G401.6 (cell line): Measurements from ENCODE around the gene CLIC4.
"Not testable (repeated sequence)": the region's sequence is repeated elsewhere in the genome, so short reads cannot be mapped to it uniquely, and the experiment has no call there.

Source experiments
- FAIRE-seq: peaks from 2 replicates; lab custom pipeline; 2012; peaks lifted over from hg19 to GRCh38; lab: Jason Lieb, UNC

Gene CLIC4

DNA sequence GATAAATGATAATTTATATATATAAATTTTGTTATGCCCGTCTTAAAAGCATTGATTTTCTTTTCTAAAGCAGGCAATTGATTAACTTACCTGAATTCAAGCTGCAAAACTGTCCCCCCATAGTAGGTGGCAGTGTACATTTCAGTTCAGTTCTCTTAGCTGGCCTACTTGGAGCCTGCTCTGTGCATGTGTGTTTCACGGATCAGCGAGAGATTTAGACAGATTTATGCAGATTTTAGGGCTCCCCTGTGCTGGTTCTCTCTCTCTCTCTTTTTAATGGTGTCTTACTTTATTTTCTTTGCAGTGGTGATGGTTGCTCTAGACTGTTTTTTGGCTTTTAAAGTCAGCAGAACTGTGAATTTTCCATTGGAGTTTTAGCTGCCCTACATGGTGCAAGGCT, 30.7 kb downstream of the CLIC4 start:
- FAIRE-seq: no peak

- FAIRE-seq: no peak
These were observed 31.6 kb downstream of the CLIC4 start for GRCh38 chr1:24776821-24777220.

DNA sequence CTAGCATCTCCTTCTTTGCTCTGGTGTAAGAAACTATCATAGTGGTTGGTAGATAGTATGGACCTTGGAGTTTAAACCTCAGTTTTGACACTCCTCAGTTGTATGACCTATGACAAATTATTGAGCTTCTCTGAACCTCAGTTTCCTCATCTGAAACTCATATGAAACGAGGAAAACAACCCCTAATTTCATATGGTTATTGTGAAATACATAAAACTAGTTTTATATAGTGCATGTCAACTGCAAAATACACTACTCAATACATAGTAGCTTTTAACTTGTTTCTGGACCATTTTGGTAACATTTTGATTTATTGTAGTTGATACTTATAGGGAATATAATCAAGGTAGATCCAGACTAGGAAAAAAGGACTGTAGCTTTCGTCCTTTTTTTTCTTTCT, 32.9 kb downstream of the CLIC4 start:
- no peak for FAIRE-seq

DNA sequence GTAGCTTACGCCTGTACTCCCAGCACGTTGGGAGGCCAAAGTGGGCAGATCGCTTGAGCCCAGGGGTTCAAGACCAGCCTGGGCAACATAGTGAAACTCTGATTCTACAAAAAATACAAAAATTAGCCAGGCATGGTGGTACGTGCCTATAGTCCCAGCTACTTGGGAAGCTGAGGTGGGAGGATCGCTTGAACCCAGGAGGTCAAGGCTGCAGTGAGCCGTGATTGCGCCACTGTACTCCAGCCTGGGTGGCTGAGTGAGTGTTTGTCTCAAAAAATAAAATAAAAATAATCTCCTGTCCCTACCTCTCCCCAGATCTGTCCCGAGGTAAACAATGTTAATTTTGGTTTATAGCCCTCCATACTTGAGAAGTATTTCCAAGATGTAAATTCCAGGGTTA, 34.0 kb downstream of the CLIC4 start:
- FAIRE-seq: not testable (repeated sequence)

GRCh38 chr1:24779689-24780464, 34.6 kb downstream of the CLIC4 start:
- FAIRE-seq: no peak

GRCh38 chr1:24780626-24781025, 35.4 kb downstream of the CLIC4 start:
- not testable (repeated sequence) for FAIRE-seq

- FAIRE-seq: no peak
These were observed 37.4 kb downstream of the CLIC4 start for GRCh38 chr1:24782689-24783088.

- FAIRE-seq: no peak
These were observed 38.5 kb downstream of the CLIC4 start for GRCh38 chr1:24783713-24784112.

DNA sequence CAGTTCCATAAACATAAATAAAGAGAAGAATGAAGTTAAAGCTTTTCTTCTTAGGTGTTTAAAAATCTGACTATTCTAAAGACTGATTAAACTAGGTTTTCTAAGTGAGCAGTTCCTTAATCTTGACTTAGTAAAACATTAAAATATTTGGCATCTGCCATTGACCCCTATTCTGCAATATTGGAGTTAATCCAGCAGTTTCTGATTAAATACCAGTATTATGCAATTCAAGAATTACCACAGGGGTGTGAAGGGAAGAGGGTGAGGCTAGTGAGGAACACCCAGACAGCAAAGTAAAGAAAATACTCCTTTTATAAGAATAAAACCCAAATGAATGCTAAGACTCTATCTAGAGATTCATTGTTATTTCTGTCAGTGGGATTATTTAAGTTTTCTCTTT, 40.9 kb downstream of the CLIC4 start:
- FAIRE-seq: no peak

- no peak for FAIRE-seq
These were observed 45.2 kb downstream of the CLIC4 start for GRCh38 chr1:24790490-24790889.

- FAIRE-seq: no peak
These were observed 48.3 kb downstream of the CLIC4 start for GRCh38 chr1:24793447-24794129.

DNA sequence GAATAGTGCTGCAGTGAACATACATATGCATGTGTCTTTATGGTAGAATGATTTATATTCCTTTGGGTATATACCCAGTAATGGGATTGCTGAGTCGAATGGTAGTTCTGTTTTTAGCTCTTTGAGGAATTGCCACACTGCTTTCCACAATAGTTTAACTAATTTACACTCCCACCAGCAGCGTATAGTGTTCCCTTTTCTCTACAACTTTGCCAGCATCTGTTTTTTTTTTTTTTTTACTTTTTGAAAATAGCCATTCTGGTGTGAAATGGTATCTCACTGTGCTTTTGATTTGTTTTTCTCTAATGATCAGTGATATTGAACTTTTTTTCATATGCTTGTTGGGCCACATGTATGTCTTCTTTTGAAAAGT, 48.9 kb downstream of the CLIC4 start:
- not testable (repeated sequence) for FAIRE-seq

GRCh38 chr1:24795236-24795635, 50.0 kb downstream of the CLIC4 start:
- no peak for FAIRE-seq

DNA sequence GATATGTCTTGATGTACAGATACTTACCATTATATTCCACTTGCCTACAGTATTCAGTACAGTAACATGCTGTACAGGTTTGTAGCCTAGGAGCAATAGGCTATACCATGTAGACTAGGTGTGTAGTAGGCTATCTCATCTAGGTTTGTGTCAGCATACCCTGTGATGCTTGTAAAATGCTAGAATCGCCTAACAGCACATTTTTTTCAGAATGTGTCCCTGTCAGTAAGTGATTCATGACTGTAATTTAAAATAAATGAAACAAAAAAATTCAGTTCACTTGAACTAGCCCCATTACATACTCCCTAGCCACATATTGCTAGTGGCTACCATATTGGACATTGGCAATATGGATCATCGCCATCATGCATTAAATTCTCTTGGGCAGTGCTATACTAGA, 51.3 kb downstream of the CLIC4 start:
- no peak for FAIRE-seq

DNA sequence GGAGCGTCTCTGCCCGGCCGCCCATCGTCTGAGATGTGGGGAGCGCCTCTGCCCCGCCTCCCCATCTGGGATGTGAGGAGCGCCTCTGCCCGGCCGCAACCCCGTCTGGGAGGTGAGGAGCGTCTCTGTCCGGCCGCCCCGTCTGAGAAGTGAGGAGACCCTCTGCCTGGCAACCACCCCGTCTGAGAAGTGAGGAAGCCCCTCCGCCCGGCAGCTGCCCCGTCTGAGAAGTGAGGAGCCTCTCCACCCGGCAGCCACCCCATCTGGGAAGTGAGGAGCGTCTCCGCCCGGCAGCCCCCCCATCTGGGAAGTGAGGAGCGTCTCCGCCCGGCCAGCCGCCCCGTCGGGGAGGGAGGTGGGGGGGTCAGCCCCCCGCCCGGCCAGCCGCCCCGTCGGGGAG, 54.0 kb downstream of the CLIC4 start:
- not testable (repeated sequence) for FAIRE-seq

GRCh38 chr1:24801176-24801575, 55.9 kb downstream of the CLIC4 start:
- no peak for FAIRE-seq

GRCh38 chr1:24803220-24803619, 58.0 kb downstream of the CLIC4 start:
- no peak for FAIRE-seq

DNA sequence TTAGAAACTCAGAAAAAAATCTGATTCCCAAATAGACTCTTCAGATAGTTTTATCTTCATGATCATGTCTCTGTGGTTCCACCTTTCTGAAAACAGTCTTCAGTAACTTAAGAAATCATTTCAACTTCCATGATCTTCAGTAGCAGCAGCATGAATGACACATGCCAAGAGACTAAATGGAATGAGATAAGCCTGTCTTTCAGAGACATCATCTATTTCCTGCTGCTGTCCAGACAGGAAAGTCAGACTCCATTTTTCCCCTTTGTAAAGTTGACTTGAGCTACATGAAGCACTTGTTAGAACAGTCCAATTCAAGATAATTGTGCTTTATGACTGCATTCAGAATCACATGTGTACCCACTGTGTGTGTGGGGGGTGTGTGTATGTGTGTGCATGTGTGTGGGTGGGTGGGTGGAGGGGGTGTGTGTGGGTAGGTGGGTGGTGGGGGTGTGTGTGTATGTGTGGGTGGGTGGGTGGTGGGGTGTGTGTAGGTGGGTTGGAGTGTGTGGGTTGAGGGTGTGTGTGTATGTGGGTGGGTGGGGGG, 58.8 kb downstream of the CLIC4 start:
- FAIRE-seq: no peak

DNA sequence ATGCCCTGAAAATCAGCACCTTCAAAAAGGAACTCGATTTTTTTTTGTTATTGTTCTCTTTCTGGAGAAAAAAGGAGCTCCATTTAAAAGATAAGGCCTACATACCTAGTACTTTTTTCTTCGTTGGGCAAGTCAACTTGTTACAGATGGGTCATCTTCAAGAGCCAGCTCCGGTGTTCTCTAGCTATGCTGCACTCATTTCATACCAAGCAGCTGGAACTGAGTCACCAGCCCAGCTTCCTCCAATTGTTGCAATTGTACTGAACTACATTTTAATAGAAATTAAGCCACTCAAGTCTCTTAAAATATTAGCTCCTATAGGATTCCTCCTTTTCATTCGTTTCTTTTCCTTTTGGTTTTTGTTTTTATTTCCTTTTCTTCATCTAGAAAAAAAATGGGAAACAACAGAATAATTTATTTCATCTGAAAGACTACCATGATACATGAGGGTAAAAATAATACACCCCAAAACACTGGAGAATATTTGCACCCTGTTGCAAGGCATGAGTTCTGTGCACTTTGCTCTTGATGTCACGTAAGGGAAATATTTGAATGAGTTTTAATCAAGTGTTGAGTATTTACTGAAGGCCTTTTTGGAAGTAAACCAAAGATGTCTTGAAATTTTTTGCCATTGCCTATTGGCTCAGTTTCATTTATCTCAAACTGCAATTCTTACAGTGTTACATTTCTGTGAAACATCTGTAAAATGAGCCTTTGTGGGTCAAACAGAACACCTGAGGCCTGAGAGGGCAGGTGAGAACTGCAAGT, 60.5 kb downstream of the CLIC4 start:
- FAIRE-seq: no peak

- FAIRE-seq: no peak
These were observed 61.3 kb downstream of the CLIC4 start for GRCh38 chr1:24806588-24806987.

GRCh38 chr1:24811494-24811893, 66.2 kb downstream of the CLIC4 start:
- not testable (repeated sequence) for FAIRE-seq

DNA sequence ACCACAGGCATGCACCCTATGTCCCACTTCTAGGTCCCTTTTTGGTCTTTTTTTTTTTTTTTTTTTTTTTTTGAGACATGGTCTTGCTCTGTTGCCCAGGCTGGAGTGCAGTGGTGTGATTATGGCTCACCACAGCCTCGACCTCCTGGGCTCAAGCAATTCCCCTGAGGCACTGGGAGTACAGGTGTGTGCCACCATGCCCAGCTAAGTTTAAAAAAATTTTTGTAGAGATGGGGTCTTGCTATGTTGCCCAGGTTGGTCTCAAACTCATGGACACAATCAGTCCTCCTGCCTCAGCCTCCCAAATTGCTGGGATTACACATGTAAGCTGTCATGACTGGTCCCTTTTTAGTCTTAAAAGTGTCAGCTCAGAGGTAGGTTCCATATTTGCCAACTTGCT, 75.0 kb downstream of the CLIC4 start:
- FAIRE-seq: not testable (repeated sequence)

- FAIRE-seq: no peak
These were observed 77.6 kb downstream of the CLIC4 start for GRCh38 chr1:24822887-24823286.
